Activated CD4-positive, alpha-beta T cell treated with anti-CD3 and anti-CD28 coated beads, Interleukin-2, amount 10 ng/mL, durations not matched to agents 7 days and 5 days (primary cell): ENCODE data around the gene CREB3L2. TPM values are rescaled to one million over a fixed set of nuclear protein-coding genes. Genes with fewer than 3 reads are reported as not detected.

Experiments used
- CTCF ChIA-PET: fragments of 350-600 bp; sonication (Branson Sonifier 250); formaldehyde crosslinking; loops from one replicate; lab custom pipeline; 2021; ENCODE audit warnings: antibody characterized with exemption; lab: Charles Lee
- POLR2A ChIA-PET: fragments of 350-600 bp; sonication (Branson Sonifier 250); formaldehyde crosslinking; loops from one replicate; lab custom pipeline; 2021; ENCODE audit warnings: antibody characterized with exemption; lab: Charles Lee
- DNase-seq: peaks from one replicate; pipeline ENCODE4 v3.0.0-alpha.2; 2020
- H3K27ac Mint-ChIP-seq: one replicate; pipeline ENCODE4 v1.8.0; 2021; ENCODE audit warnings: mild to moderate bottlenecking, moderate library complexity, mixed read lengths
- H3K27me3 Mint-ChIP-seq: one replicate; pipeline ENCODE4 v1.8.0; 2021; ENCODE audit warnings: mixed read lengths
- H3K36me3 Mint-ChIP-seq: one replicate; pipeline ENCODE4 v1.8.0; 2021; ENCODE audit warnings: low read depth, mixed read lengths
- H3K4me1 Mint-ChIP-seq: one replicate; pipeline ENCODE4 v1.8.0; 2021; ENCODE audit warnings: mixed read lengths
- H3K4me3 Mint-ChIP-seq: one replicate; pipeline ENCODE4 v1.8.0; 2021; ENCODE audit warnings: mild to moderate bottlenecking, moderate library complexity, mixed read lengths
- H3K9me3 Mint-ChIP-seq: one replicate; pipeline ENCODE4 v1.8.0; 2021; ENCODE audit warnings: mixed read lengths
- total RNA-seq, 2 experiments: library from RNA; stranded (reverse); gene quantifications; one replicate each; pipeline ENCODE4 v1.2.3, GENCODE V29; 2021

CREB3L2 gene
- total RNA-seq, 2 experiments from 2014 or later = 23.1 to 25.7 TPM

DNA sequence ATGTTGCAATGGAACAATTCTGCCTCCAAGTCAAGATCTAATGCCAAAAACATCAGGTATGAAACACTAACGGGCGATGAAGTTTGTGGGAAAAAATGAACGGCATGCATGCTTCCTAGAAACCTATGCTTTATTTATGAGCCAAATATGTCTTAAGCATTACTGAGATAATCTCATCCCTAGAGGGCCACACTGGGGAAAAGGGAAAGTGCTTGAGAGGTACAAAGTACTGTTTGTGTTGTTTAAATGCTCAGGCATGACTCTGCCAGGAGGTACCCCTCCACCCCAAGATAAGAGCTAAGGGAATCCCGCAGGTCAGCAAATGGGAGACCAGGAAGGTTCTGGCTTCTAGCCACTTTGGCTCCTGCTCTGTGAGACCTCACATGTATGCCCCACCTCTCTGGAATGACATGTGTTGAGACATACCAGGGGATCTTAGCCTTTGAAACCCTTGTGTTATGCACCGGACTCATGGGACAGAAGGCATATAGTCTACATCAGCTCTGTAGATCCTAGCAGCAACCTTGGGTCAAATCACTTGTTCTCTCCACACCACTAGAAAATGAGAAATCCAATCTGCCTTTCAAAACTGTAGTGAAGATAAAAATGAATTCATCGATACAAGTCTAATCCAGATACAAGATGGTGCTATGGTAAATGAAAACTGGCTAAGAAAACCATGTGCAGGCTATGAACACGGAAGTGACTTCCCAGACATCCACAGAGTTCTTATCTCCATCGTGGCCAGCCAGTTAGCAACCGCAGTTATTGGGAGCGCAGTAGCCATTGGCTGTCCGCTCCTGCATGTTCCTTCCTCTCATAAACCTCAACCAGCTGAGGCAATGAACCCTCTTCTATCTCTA is 61.0 kb downstream of the CREB3L2 start:
- Mint-ChIP-seq H3K27ac (no peak overlapping the region), H3K4me1 (peaks cover 6% of the 10 kb centered on the region), H3K36me3 (peaks cover 2% of the 10 kb centered on the region), H3K27me3 (no peaks in the 10 kb centered on the region), H3K9me3 (no peaks in the 10 kb centered on the region), H3K4me3 (no peak overlapping the region)
- DNase-seq = no peak
- POLR2A ChIA-PET = no interaction called here
- CTCF ChIA-PET = interaction anchor here (0.8 to 1.6 kb wide), 2 partner anchors 10 to 62 kb away, joined by 3 to 4 read pairs; no protein-coding TSS in a partner anchor

DNA sequence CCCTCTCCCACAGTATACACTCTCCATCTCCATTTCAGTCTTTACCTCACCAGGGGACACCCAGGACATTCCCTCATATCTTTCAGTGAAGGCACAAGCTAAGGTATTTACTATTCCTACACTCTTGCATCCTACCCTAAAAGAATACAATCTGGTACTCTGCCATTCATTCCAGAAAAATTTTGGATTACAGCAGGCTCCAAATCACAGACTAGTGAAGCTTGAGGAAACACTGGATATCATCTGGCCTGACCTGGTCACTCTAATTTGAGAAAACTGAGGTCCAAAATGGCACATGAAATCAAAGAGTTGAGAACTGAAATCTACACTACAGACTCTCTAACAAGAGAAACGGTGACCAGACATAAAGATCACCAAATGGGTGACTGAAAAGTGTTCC is 61.7 kb downstream of the CREB3L2 start:
- Mint-ChIP-seq H3K4me1 (peaks cover 12% of the 10 kb centered on the region), H3K27me3 (no peaks in the 10 kb centered on the region), H3K27ac (no peak overlapping the region), H3K9me3 (no peaks in the 10 kb centered on the region), H3K4me3 (no peak overlapping the region), H3K36me3 (peaks cover 4% of the 10 kb centered on the region)
- no peak for DNase-seq
- ChIA-PET CTCF (interaction anchor here (0.6 to 1.2 kb wide), 2 partner anchors 8 to 47 kb away, joined by 4 read pairs; no protein-coding TSS in a partner anchor), POLR2A (no interaction called here)

DNA sequence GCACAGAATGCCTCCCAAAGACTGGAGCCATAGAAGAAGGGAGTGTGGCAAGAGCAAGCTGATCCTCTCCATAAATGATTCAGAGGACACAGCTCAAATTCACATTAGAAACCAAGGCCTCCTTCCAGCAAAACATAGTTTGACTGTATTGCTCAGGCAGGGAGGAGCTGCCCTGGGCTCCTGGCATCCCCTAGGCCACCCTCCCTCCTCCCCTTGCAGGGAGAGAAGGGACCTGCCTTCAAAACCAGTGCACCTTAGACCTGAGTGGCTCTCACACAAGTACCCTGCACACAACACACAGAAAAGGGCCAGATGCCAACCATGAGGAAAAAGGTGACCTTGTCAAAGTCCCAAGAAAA is 64.7 kb downstream of the CREB3L2 start:
- peaks cover 6% of the 10 kb centered on the region for H3K9me3 Mint-ChIP-seq
- H3K27me3 Mint-ChIP-seq = no peaks in the 10 kb centered on the region
- H3K36me3 Mint-ChIP-seq = peaks cover 24% of the 10 kb centered on the region
- no peak for DNase-seq
- POLR2A ChIA-PET = no interaction called here
- H3K4me3 Mint-ChIP-seq = no peak overlapping the region
- H3K27ac Mint-ChIP-seq = no peak overlapping the region
- CTCF ChIA-PET = interaction anchor here (0.9 to 1.1 kb wide), 2 partner anchors 9 to 70 kb away, joined by 3 to 7 read pairs; no protein-coding TSS in a partner anchor
- peaks cover 31% of the 10 kb centered on the region for H3K4me1 Mint-ChIP-seq

DNA sequence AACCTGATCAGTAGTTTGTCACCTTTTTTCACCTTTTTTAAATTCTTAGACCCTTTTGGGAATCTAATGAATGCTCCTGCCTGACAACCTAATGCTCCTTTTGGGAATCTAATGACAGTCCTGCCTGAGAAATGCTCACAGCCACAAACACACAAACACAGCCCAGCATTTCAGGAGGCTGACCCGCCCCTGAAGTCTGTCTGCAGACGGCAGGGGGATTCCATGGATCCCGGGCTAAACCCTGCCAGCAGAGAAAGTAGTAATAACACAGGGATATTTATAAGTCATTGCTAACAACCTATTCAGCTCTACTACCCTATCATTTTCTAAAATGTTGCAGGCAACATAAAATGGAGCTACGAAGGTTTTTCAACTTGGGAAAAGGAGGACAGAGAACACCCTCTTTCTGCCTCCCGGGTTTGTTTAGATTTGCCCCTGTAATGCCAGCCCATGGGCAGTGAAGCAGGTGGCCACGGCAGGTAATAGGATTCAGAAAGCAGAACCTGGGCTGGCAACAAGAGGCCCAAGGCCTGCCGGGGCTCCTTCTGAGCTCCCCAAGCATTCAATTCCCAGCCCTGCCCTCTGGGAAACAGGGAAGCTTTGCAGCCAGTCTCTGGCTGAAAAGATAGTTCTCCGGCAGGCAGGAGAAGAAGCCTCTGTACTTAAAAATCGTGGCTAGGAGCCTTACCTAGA is 65.2 kb downstream of the CREB3L2 start:
- ChIA-PET CTCF (interaction anchor here (1.1 kb wide), 1 partner anchor 9 kb away, joined by 7 read pairs; no protein-coding TSS in a partner anchor), POLR2A (no interaction called here)
- peak overlapping the region; percentile 74 for H3K27ac Mint-ChIP-seq
- peaks cover 6% of the 10 kb centered on the region for H3K9me3 Mint-ChIP-seq
- H3K27me3 Mint-ChIP-seq = no peaks in the 10 kb centered on the region
- no peak for DNase-seq
- H3K4me3 Mint-ChIP-seq = no peak overlapping the region
- H3K36me3 Mint-ChIP-seq = peaks cover 22% of the 10 kb centered on the region
- peaks cover 31% of the 10 kb centered on the region for H3K4me1 Mint-ChIP-seq

DNA sequence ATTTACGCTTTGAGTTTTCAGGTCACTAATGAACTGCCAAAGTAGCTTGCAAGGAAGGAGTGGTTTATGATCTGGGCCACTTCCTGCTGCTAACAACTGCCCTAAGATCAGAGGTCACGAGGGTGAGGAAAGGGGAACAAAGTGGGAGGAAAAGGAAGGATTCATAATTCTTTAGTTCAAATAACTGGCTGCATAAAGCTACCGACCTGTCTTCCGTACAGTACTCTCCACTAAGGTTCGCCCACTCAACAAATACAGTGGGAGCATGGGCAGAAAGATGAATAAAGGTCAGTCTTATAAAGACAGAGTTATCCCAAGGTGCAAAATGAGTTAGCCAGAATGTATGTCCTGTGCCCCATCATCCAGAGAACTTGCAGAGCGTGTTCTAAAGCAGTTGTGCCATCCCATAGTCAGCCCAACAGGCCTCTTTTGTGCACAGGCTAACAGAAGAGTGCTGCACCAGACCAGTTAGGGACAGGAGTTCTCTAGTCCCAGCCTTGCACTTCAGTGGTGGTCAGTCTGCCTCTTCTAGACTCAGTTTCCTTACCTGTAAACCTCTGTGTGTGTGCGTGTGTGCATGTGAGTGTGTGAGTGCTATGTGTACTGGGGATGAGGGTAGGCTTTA is 65.9 kb downstream of the CREB3L2 start:
- POLR2A ChIA-PET = interaction anchor here (0.6 kb wide), 1 partner anchor 16 kb away, joined by 5 read pairs; no protein-coding TSS in a partner anchor
- Mint-ChIP-seq H3K9me3 (peaks cover 6% of the 10 kb centered on the region), H3K4me1 (peaks cover 31% of the 10 kb centered on the region), H3K4me3 (peak overlapping the region; percentile 77), H3K27ac (peak overlapping the region; percentile 98), H3K27me3 (no peaks in the 10 kb centered on the region), H3K36me3 (peaks cover 22% of the 10 kb centered on the region)
- CTCF ChIA-PET = no interaction called here
- DNase-seq = peak; percentile 9

DNA sequence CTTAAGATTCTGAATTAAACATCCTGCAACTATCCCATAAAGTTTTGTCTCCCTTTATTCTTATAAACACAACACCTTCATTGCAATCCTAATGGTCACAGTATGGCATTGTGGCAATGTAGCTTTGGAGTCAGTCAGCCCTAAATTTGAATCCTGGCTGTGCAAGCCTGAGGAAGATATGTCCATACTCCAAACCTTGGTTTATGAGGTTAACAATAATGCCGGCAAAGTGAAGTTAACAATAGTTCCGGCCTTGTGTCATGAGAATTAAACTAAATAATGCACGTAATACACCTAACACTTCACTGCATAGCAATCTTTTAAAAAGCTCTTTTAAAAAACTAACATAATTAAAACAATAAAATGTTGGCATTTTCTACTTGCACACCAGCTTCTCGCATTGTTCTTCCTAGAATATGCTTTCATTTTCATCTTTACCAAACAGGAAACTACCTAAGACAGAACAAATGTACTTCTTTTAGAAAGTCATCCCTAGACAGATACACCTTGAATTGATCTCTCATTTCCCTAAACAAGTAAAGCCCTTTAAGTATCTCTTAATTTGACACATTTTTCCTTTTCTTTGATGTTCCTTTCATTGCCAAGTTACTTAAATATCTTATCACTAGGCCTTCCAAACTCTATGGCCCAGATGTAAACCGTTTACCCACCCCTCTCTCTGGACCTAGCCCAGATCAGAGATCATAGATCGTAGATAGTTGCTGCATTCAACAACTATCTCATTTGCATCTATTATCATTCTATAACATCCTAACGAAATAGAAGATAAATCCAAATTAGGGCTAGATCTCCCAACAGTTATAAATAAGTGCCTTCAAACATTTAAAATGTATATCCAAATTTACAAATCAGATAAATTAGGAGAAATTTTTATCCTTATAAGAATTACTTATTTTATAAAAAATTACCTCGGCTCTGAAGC is 66.7 kb downstream of the CREB3L2 start:
- Mint-ChIP-seq H3K4me3 (peak overlapping the region; percentile 77), H3K36me3 (peaks cover 22% of the 10 kb centered on the region), H3K27ac (peak overlapping the region; percentile 98), H3K4me1 (peaks cover 31% of the 10 kb centered on the region), H3K27me3 (no peaks in the 10 kb centered on the region), H3K9me3 (peaks cover 6% of the 10 kb centered on the region)
- ChIA-PET CTCF (no interaction called here), POLR2A (interaction anchor here (0.6 to 0.7 kb wide), 2 partner anchors 17 to 18 kb away, joined by 3 to 5 read pairs; no protein-coding TSS in a partner anchor)
- DNase-seq = no peak

DNA sequence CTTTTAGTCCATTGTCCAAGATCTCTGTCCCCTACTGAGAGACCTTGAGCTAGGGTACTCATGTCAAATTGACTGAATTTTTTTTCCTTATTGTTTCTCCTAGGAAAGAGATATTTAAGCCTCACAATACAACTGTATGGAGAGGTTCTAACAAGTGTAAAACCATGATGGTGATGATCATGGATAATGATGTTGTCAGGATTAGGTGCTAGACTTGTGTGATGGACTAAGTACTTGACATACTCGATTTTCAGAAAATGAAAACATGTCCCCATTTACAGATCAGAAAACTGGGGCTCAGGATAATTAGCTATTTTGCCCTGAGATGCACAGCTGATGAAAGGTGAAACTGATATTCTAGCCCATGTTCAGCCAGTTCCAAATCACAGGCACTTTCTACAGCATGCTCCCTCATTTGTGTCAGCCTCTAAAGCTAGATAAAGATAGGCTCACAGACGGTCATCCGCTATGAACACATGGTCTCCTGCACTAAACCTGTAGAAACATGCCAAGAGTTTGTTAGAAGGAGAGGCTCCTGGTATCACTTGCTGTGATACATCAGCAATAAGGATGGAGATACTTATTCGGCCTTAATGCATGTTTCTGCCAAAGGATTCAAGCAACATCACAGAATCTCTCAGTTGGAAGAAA is 67.6 kb downstream of the CREB3L2 start:
- POLR2A ChIA-PET = interaction anchor here (0.7 kb wide), 1 partner anchor 19 kb away, joined by 3 read pairs; no protein-coding TSS in a partner anchor
- Mint-ChIP-seq H3K9me3 (peaks cover 6% of the 10 kb centered on the region), H3K27ac (peak overlapping the region; percentile 98), H3K4me3 (peak overlapping the region; percentile 77), H3K27me3 (no peaks in the 10 kb centered on the region), H3K4me1 (peaks cover 31% of the 10 kb centered on the region), H3K36me3 (peaks cover 22% of the 10 kb centered on the region)
- CTCF ChIA-PET = no interaction called here
- DNase-seq = no peak

DNA sequence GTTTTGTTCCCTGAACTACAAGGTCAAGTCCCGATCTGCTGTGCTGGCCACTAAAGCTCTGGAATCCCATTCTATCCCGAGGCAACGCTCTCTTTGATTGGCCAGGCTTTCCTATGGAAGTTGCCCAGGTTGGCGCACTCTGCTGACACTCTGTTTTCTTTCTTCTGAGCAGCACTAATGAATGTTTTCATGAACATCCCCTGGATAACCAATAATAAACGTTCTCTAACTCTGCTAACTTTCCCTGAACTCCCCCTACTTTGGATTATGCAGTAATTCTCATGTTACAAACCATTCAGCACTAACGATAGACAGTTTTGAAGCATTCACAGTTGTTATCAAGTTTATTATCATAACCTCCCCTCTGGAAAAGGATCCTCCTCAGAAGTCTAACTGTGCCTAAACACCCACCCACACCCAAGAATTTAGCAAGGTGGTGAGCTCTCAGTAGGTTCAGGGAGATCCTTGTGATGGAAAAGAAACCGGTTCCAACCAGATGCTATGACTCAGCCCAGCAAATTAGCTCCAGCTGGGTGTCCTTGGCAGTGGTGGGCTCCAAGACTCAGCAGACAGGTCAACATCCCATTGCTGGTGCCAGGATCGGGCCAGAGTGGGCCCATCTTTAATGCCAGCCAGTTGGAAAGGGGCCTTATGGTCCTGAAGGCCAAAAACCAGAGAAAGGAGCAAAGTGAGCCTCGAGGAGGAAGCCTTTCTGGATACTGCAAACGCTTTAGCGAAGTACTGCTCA is 68.4 kb downstream of the CREB3L2 start:
- DNase-seq = no peak
- peak overlapping the region; percentile 98 for H3K27ac Mint-ChIP-seq
- no peak overlapping the region for H3K4me3 Mint-ChIP-seq
- H3K4me1 Mint-ChIP-seq = peaks cover 31% of the 10 kb centered on the region
- peaks cover 6% of the 10 kb centered on the region for H3K9me3 Mint-ChIP-seq
- POLR2A ChIA-PET = no interaction called here
- peaks cover 22% of the 10 kb centered on the region for H3K36me3 Mint-ChIP-seq
- H3K27me3 Mint-ChIP-seq = no peaks in the 10 kb centered on the region
- CTCF ChIA-PET = interaction anchor here (1.3 kb wide), 1 partner anchor 69 kb away, joined by 3 read pairs; the partner anchor contains the start of gene CREB3L2

DNA sequence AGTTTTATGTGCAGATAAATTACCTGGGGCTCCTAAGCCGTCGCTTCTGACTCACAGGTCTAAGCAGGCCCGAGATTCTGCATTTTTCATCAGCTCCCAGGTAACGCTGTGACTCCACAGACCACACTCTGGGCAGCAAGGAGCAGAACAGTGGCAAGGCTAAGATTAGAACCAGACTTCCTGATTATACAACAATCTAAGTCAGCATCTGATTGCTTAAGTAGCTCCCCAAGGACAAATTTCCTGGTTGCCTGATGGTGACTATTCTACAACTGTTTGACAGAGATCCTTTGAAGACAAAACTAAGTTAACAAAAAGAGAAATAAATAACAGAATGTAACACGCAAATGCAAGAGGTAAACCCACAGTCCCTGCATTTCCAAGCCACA is 69.0 kb downstream of the CREB3L2 start:
- Mint-ChIP-seq H3K9me3 (peaks cover 6% of the 10 kb centered on the region), H3K36me3 (peaks cover 26% of the 10 kb centered on the region), H3K27ac (no peak overlapping the region), H3K4me1 (peaks cover 31% of the 10 kb centered on the region), H3K27me3 (no peaks in the 10 kb centered on the region), H3K4me3 (no peak overlapping the region)
- CTCF ChIA-PET = interaction anchor here (0.6 to 1.3 kb wide), 2 partner anchors 41 to 69 kb away, joined by 3 read pairs; partner anchors contain the start of gene CREB3L2
- POLR2A ChIA-PET = no interaction called here
- DNase-seq = no peak

DNA sequence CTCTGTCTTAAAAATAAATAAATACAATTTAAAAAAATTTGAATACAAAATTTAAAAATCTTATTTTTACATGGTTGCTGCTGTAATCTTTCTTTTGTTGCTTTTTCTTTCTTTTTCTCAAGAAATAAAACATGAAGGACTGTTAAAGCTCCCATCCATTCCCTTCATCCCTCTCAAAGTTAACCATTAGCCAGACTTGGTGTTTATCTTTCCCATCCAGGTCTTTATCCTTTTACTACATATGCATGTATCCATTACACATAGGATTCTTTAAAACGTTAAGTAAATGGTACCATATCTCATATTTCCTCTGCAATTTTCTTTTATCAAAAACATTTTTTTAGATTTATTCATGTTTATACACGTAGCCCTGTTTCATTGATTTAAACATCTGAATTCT is 70.1 kb downstream of the CREB3L2 start:
- POLR2A ChIA-PET = no interaction called here
- CTCF ChIA-PET = interaction anchor here (0.6 to 0.7 kb wide), 2 partner anchors 275 to 486 kb away, joined by 3 read pairs; no protein-coding TSS in a partner anchor
- Mint-ChIP-seq H3K9me3 (peaks cover 6% of the 10 kb centered on the region), H3K4me1 (peaks cover 31% of the 10 kb centered on the region), H3K4me3 (no peak overlapping the region), H3K27me3 (no peaks in the 10 kb centered on the region), H3K27ac (no peak overlapping the region), H3K36me3 (peaks cover 35% of the 10 kb centered on the region)
- no peak for DNase-seq

DNA sequence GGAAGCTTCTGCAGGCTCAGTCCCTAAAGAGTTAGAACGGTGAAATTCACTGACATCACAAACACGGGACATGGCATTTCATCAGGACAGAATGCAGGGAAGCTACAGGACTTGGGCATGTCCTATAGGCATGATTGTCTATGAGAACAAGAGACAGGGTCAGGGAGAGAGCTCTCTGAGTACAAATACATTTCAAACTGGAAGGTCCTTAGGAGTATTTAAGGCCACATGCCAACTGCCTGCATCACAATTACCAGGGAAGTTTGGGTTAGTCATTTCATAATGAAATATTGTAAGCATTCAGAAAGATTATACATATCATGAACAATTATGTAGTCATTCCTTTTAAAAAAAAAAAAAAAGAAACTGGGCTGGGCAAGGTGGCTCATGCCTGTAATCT is 71.3 kb downstream of the CREB3L2 start:
- no peak for DNase-seq
- H3K4me3 Mint-ChIP-seq = no peak overlapping the region
- peaks cover 23% of the 10 kb centered on the region for H3K4me1 Mint-ChIP-seq
- H3K36me3 Mint-ChIP-seq = peaks cover 45% of the 10 kb centered on the region
- CTCF ChIA-PET = interaction anchor here (1.0 kb wide), 1 partner anchor 72 kb away, joined by 4 read pairs; no protein-coding TSS in a partner anchor
- POLR2A ChIA-PET = no interaction called here
- no peaks in the 10 kb centered on the region for H3K27me3 Mint-ChIP-seq
- H3K27ac Mint-ChIP-seq = no peak overlapping the region
- peaks cover 6% of the 10 kb centered on the region for H3K9me3 Mint-ChIP-seq
